Activated naive CD4-positive, alpha-beta T cell treated with anti-CD3 and anti-CD28 coated beads, Interleukin-2, amount 50 U/mL, for 24 hours (primary cell): ENCODE measurements around the gene ARHGEF5.
"Not testable (repeated sequence)": the region's sequence is repeated elsewhere in the genome, so short reads cannot be mapped to it uniquely, and the experiment has no call there.

Source experiments
- H3K27ac Mint-ChIP-seq: one replicate; pipeline ENCODE4 v1.8.0; 2021; ENCODE audit warnings: mild to moderate bottlenecking, mixed read lengths
- H3K27me3 Mint-ChIP-seq: one replicate; pipeline ENCODE4 v1.8.0; 2021; ENCODE audit warnings: mixed read lengths
- H3K36me3 Mint-ChIP-seq: one replicate; pipeline ENCODE4 v1.8.0; 2021; ENCODE audit warnings: mixed read lengths
- H3K4me1 Mint-ChIP-seq: one replicate; pipeline ENCODE4 v1.8.0; 2021; ENCODE audit warnings: mixed read lengths
- H3K4me3 Mint-ChIP-seq: one replicate; pipeline ENCODE4 v1.8.0; 2021; ENCODE audit warnings: mild to moderate bottlenecking, mixed read lengths
- H3K9me3 Mint-ChIP-seq: one replicate; pipeline ENCODE4 v1.8.0; 2021; ENCODE audit warnings: mixed read lengths

ARHGEF5 gene

GRCh38 chr7:144401490-144401889 is 46.3 kb downstream of the ARHGEF5 start:
- H3K4me3 Mint-ChIP-seq = no peak overlapping the region
- H3K4me1 Mint-ChIP-seq = no peaks in the 10 kb centered on the region
- H3K9me3 Mint-ChIP-seq = no peaks in the 10 kb centered on the region
- no peaks in the 10 kb centered on the region for H3K27me3 Mint-ChIP-seq
- no peak overlapping the region for H3K27ac Mint-ChIP-seq
- H3K36me3 Mint-ChIP-seq = no peaks in the 10 kb centered on the region

GRCh38 chr7:144403102-144403501 is 47.9 kb downstream of the ARHGEF5 start:
- H3K27me3 Mint-ChIP-seq = peaks cover 1% of the 10 kb centered on the region
- no peak overlapping the region for H3K4me3 Mint-ChIP-seq
- no peak overlapping the region for H3K27ac Mint-ChIP-seq
- no peaks in the 10 kb centered on the region for H3K4me1 Mint-ChIP-seq
- no peaks in the 10 kb centered on the region for H3K9me3 Mint-ChIP-seq
- H3K36me3 Mint-ChIP-seq = no peaks in the 10 kb centered on the region

GRCh38 chr7:144403649-144404061 is 48.5 kb downstream of the ARHGEF5 start, which contains the start of gene NOBOX:
Gene NOBOX (minus strand): TSS chr7:144403693.
- Mint-ChIP-seq H3K27me3 (peaks cover 1% of the 10 kb centered on the region), H3K36me3 (no peaks in the 10 kb centered on the region), H3K9me3 (no peaks in the 10 kb centered on the region), H3K27ac (no peak within 1 kb of the TSS), H3K4me3 (no peak within 1 kb of the TSS), H3K4me1 (no peaks in the 10 kb centered on the region)

- no peaks in the 10 kb centered on the region for H3K36me3 Mint-ChIP-seq
- peaks cover 1% of the 10 kb centered on the region for H3K27me3 Mint-ChIP-seq
- H3K9me3 Mint-ChIP-seq = no peaks in the 10 kb centered on the region
- H3K4me3 Mint-ChIP-seq = no peak overlapping the region
- no peaks in the 10 kb centered on the region for H3K4me1 Mint-ChIP-seq
- no peak overlapping the region for H3K27ac Mint-ChIP-seq
Measured at GRCh38 chr7:144404946-144405345, 49.7 kb downstream of the ARHGEF5 start.

- H3K36me3 Mint-ChIP-seq = no peaks in the 10 kb centered on the region
- H3K27ac Mint-ChIP-seq = no peak overlapping the region
- no peaks in the 10 kb centered on the region for H3K4me1 Mint-ChIP-seq
- no peaks in the 10 kb centered on the region for H3K9me3 Mint-ChIP-seq
- no peak overlapping the region for H3K4me3 Mint-ChIP-seq
- H3K27me3 Mint-ChIP-seq = peaks cover 3% of the 10 kb centered on the region
Measured at GRCh38 chr7:144407266-144407931, 52.2 kb downstream of the ARHGEF5 start.

- peaks cover 3% of the 10 kb centered on the region for H3K27me3 Mint-ChIP-seq
- H3K36me3 Mint-ChIP-seq = no peaks in the 10 kb centered on the region
- no peaks in the 10 kb centered on the region for H3K4me1 Mint-ChIP-seq
- no peak overlapping the region for H3K4me3 Mint-ChIP-seq
- H3K9me3 Mint-ChIP-seq = no peaks in the 10 kb centered on the region
- no peak overlapping the region for H3K27ac Mint-ChIP-seq
Measured at GRCh38 chr7:144408121-144408520, 52.9 kb downstream of the ARHGEF5 start.

GRCh38 chr7:144410441-144410840 is 55.2 kb downstream of the ARHGEF5 start:
- H3K27ac Mint-ChIP-seq = no peak overlapping the region
- peaks cover 3% of the 10 kb centered on the region for H3K27me3 Mint-ChIP-seq

GRCh38 chr7:144414815-144415214 is 59.6 kb downstream of the ARHGEF5 start:
- H3K36me3 Mint-ChIP-seq = no peaks in the 10 kb centered on the region
- H3K27ac Mint-ChIP-seq = no peak overlapping the region
- H3K27me3 Mint-ChIP-seq = peaks cover 4% of the 10 kb centered on the region
- no peaks in the 10 kb centered on the region for H3K9me3 Mint-ChIP-seq
- H3K4me3 Mint-ChIP-seq = no peak overlapping the region
- no peaks in the 10 kb centered on the region for H3K4me1 Mint-ChIP-seq

More at GRCh38 chr7:144410441-144410840, 55.2 kb downstream of the ARHGEF5 start:
- Mint-ChIP-seq H3K36me3 (no peaks in the 10 kb centered on the region), H3K9me3 (no peaks in the 10 kb centered on the region), H3K4me1 (no peaks in the 10 kb centered on the region), H3K4me3 (no peak overlapping the region)

GRCh38 chr7:144415858-144416257 is 60.7 kb downstream of the ARHGEF5 start:
- Mint-ChIP-seq H3K4me3 (no peak overlapping the region), H3K27me3 (peaks cover 4% of the 10 kb centered on the region), H3K4me1 (no peaks in the 10 kb centered on the region), H3K36me3 (no peaks in the 10 kb centered on the region), H3K9me3 (no peaks in the 10 kb centered on the region), H3K27ac (no peak overlapping the region)

- peaks cover 4% of the 10 kb centered on the region for H3K27me3 Mint-ChIP-seq
- no peaks in the 10 kb centered on the region for H3K36me3 Mint-ChIP-seq
- H3K4me3 Mint-ChIP-seq = no peak overlapping the region
- no peaks in the 10 kb centered on the region for H3K4me1 Mint-ChIP-seq
- no peaks in the 10 kb centered on the region for H3K9me3 Mint-ChIP-seq
- no peak overlapping the region for H3K27ac Mint-ChIP-seq
Measured at GRCh38 chr7:144416341-144416740, 61.1 kb downstream of the ARHGEF5 start.

- not testable (repeated sequence) for H3K4me1 Mint-ChIP-seq, H3K9me3 Mint-ChIP-seq, H3K27me3 Mint-ChIP-seq, H3K4me3 Mint-ChIP-seq, H3K27ac Mint-ChIP-seq, H3K36me3 Mint-ChIP-seq
Measured at GRCh38 chr7:144418931-144419330, 63.7 kb downstream of the ARHGEF5 start.

- not testable (repeated sequence) for H3K4me1 Mint-ChIP-seq, H3K4me3 Mint-ChIP-seq, H3K36me3 Mint-ChIP-seq, H3K27me3 Mint-ChIP-seq, H3K27ac Mint-ChIP-seq
- peaks cover 13% of the 10 kb centered on the region for H3K9me3 Mint-ChIP-seq
Measured at GRCh38 chr7:144427539-144427938, 72.3 kb downstream of the ARHGEF5 start.

GRCh38 chr7:144428431-144428830 is 73.2 kb downstream of the ARHGEF5 start:
- Mint-ChIP-seq H3K27me3 (peaks cover 3% of the 10 kb centered on the region), H3K36me3 (peaks cover 3% of the 10 kb centered on the region), H3K9me3 (peaks cover 13% of the 10 kb centered on the region), H3K27ac (no peak overlapping the region), H3K4me3 (no peak overlapping the region), H3K4me1 (no peaks in the 10 kb centered on the region)
